GM19372 (cell line): ENCODE data around the gene GARRE1.
"Not testable (repeated sequence)": the region's sequence is repeated elsewhere in the genome, so short reads cannot be mapped to it uniquely, and the experiment has no call there.

Experiments
- ATAC-seq: cut with Tn5 transposase; IDR thresholded peaks from one replicate; pipeline ENCODE4 v1.9.1; 2021; ENCODE audit warnings: mild to moderate bottlenecking, low read depth, moderate library complexity; ENCODE audit not compliant: unreplicated experiment

The GARRE1 gene

GRCh38 chr19:34254046-34254697, at the start of gene GARRE1:
Gene GARRE1, plus strand, starts transcription at chr19:34254554. Its CDS starts 45,920 bp downstream, at chr19:34300474.
- peak; percentile 89 for ATAC-seq

- not testable (repeated sequence) for ATAC-seq
Measured at GRCh38 chr19:34205324-34205723, 49.0 kb upstream of the GARRE1 start.

- no peak for ATAC-seq
Measured at GRCh38 chr19:34208291-34208884, 46.0 kb upstream of the GARRE1 start.

GRCh38 chr19:34209726-34210125, 44.6 kb upstream of the GARRE1 start:
- no peak for ATAC-seq

- no peak for ATAC-seq
Measured at GRCh38 chr19:34213283-34213682, 41.1 kb upstream of the GARRE1 start.

GRCh38 chr19:34214040-34214439, 40.3 kb upstream of the GARRE1 start:
- ATAC-seq = no peak

- no peak for ATAC-seq
Measured at GRCh38 chr19:34215006-34215665, 39.2 kb upstream of the GARRE1 start.

- no peak for ATAC-seq
Measured at GRCh38 chr19:34215666-34216038, 38.7 kb upstream of the GARRE1 start.

- ATAC-seq = not testable (repeated sequence)
Measured at GRCh38 chr19:34216745-34217219, 37.6 kb upstream of the GARRE1 start.

GRCh38 chr19:34217952-34218817, 36.2 kb upstream of the GARRE1 start:
- peak; percentile 79 for ATAC-seq

GRCh38 chr19:34218818-34219164, 35.6 kb upstream of the GARRE1 start:
- ATAC-seq = no peak

- ATAC-seq = no peak
Measured at GRCh38 chr19:34220472-34221063, 33.8 kb upstream of the GARRE1 start.

GRCh38 chr19:34222386-34222785, 32.0 kb upstream of the GARRE1 start:
- ATAC-seq = no peak

GRCh38 chr19:34224996-34225658, 29.2 kb upstream of the GARRE1 start:
- ATAC-seq = no peak

GRCh38 chr19:34225659-34226015, 28.7 kb upstream of the GARRE1 start:
- no peak for ATAC-seq

- no peak for ATAC-seq
Measured at GRCh38 chr19:34226036-34226435, 28.3 kb upstream of the GARRE1 start.

- ATAC-seq = no peak
Measured at GRCh38 chr19:34228347-34228746, 26.0 kb upstream of the GARRE1 start.

GRCh38 chr19:34228762-34229161, 25.6 kb upstream of the GARRE1 start:
- ATAC-seq = no peak

GRCh38 chr19:34229721-34230120, 24.6 kb upstream of the GARRE1 start:
- ATAC-seq = no peak

GRCh38 chr19:34230820-34231219, 23.5 kb upstream of the GARRE1 start:
- no peak for ATAC-seq
